IMR-90 (cell line): Measurements from ENCODE around the gene RHOBTB3. TPM values are rescaled to one million over a fixed set of nuclear protein-coding genes. Genes with fewer than 3 reads are reported as not detected.

ENCODE experiments used
- ATAC-seq: fragments of 200-7000 bp; cut with Tn5 transposase; 2 replicates; pipeline ENCODE4 v1.9.1; 2020; ENCODE audit warnings: low read depth, mild to moderate bottlenecking, moderate library complexity
- BruUV-seq: library from RNA; stranded (reverse); fragments of 400-500 nt; replicated peaks from 2 replicates; lab custom pipeline; 2021; lab: Mats Ljungman, UMichigan
- CTCF ChIA-PET: fragments of 300-600 bp; formaldehyde crosslinking; extraction: SDS; loops from one replicate; lab custom pipeline; 2021; ENCODE audit warnings: antibody characterized with exemption; lab: Yijun Ruan, JAX
- POLR2A ChIA-PET: fragments of 300-600 bp; sonication (Branson Sonifier 250); formaldehyde crosslinking; loops from one replicate; lab custom pipeline; 2022; ENCODE audit warnings: antibody characterized with exemption; ENCODE audit not compliant: unreplicated experiment; lab: Charles Lee
- DNase-seq: peaks from one replicate; pipeline ENCODE4 v3.0.0; 2013
- H2AFZ ChIP-seq: replicated peaks from 2 replicates; pipeline ENCODE3; 2013; ENCODE audit warnings: low read length, mild to moderate bottlenecking; ENCODE audit not compliant: poor library complexity
- H2AK5ac ChIP-seq: 2 replicates; pipeline ENCODE4 v1.6.1; 2013; ENCODE audit warnings: low read depth, low read length, inconsistent platforms
- H2AK9ac ChIP-seq: replicated peaks from 2 replicates; pipeline ENCODE3; 2013; ENCODE audit warnings: mild to moderate bottlenecking, low read depth, low read length, moderate library complexity; ENCODE audit not compliant: poor library complexity
- H2BK120ac ChIP-seq: 2 replicates; pipeline ENCODE4 v1.6.1; 2013; ENCODE audit warnings: low read depth, low read length, inconsistent platforms
- H2BK15ac ChIP-seq: 3 replicates; pipeline ENCODE4 v1.6.1; 2013; ENCODE audit warnings: low read depth, low read length, inconsistent platforms
- H2BK20ac ChIP-seq: 2 replicates; pipeline ENCODE4 v1.6.1; 2013; ENCODE audit warnings: low read depth, mild to moderate bottlenecking, inconsistent platforms, low read length, moderate library complexity
- H2BK5ac ChIP-seq: 2 replicates; pipeline ENCODE4 v1.6.1; 2013; ENCODE audit warnings: mild to moderate bottlenecking, low read depth, low read length, inconsistent platforms; ENCODE audit not compliant: poor library complexity, severe bottlenecking
- H3K14ac ChIP-seq: replicated peaks from 2 replicates; pipeline ENCODE4 v1.6.1; 2013; ENCODE audit warnings: low read depth, low read length, inconsistent platforms
- H3K18ac ChIP-seq: 2 replicates; pipeline ENCODE4 v1.6.1; 2013; ENCODE audit warnings: low read depth, low read length, control low read depth
- H3K23ac ChIP-seq: 2 replicates; pipeline ENCODE4 v1.6.1; 2013; ENCODE audit warnings: low read depth, low read length, inconsistent platforms
- H3K27ac ChIP-seq: 2 replicates; pipeline ENCODE4 v1.5.1; 2013; ENCODE audit warnings: mild to moderate bottlenecking, control low read depth, low read length; ENCODE audit not compliant: insufficient read depth
- H3K27me3 ChIP-seq: 2 replicates; pipeline ENCODE4 v1.6.1; 2013; ENCODE audit warnings: low read length; ENCODE audit not compliant: control insufficient read depth, insufficient read depth
- H3K36me3 ChIP-seq: 2 replicates; pipeline ENCODE4 v1.6.1; 2013; ENCODE audit warnings: low read length, mixed read lengths; ENCODE audit not compliant: control insufficient read depth, insufficient read depth
- H3K4ac ChIP-seq: 2 replicates; pipeline ENCODE4 v1.6.1; 2013; ENCODE audit warnings: low read depth, low read length, inconsistent platforms
- H3K4me1 ChIP-seq: 2 replicates; pipeline ENCODE4 v1.6.1; 2013; ENCODE audit warnings: low read length, mixed read lengths; ENCODE audit not compliant: control insufficient read depth, insufficient read depth
- H3K4me2 ChIP-seq: 2 replicates; pipeline ENCODE4 v1.6.1; 2013; ENCODE audit warnings: low read depth, mild to moderate bottlenecking, control low read depth, low read length, moderate library complexity
- H3K4me3 ChIP-seq: 2 replicates; pipeline ENCODE4 v1.5.1; 2013; ENCODE audit warnings: low read depth, mild to moderate bottlenecking, control low read depth, low read length, moderate library complexity; ENCODE audit not compliant: insufficient read depth
- H3K56ac ChIP-seq: 2 replicates; pipeline ENCODE4 v1.6.1; 2013; ENCODE audit warnings: low read length, inconsistent platforms; ENCODE audit not compliant: insufficient read depth; ENCODE audit errors: extremely low read depth
- H3K79me1 ChIP-seq, 2 experiments: 2 replicates each; pipeline ENCODE4 v1.6.1; 2013; ENCODE audit warnings: low read length in 2 of 2, inconsistent platforms in 1 of 2, low read depth in 1 of 2
- H3K9ac ChIP-seq: 2 replicates; pipeline ENCODE4 v1.6.1; 2013; ENCODE audit warnings: low read depth, low read length, control low read depth
- H3K9me1 ChIP-seq: 2 replicates; pipeline ENCODE4 v1.6.1; 2013; ENCODE audit warnings: low read length, inconsistent platforms; ENCODE audit not compliant: insufficient read depth
- H3K9me3 ChIP-seq: 2 replicates; pipeline ENCODE4 v1.6.1; 2013; ENCODE audit warnings: low read length; ENCODE audit not compliant: control insufficient read depth, insufficient read depth
- H4K20me1 ChIP-seq: 2 replicates; pipeline ENCODE4 v1.6.1; 2013; ENCODE audit warnings: low read length, inconsistent platforms; ENCODE audit not compliant: insufficient read depth
- H4K5ac ChIP-seq: 2 replicates; pipeline ENCODE4 v1.6.1; 2013; ENCODE audit warnings: mild to moderate bottlenecking, low read depth, low read length, control low read depth
- H4K8ac ChIP-seq, 2 experiments: 2 replicates each; pipeline ENCODE4 v1.6.1; 2013; ENCODE audit warnings: low read depth in 2 of 2, low read length in 2 of 2, control low read depth in 1 of 2, inconsistent platforms in 1 of 2
- H4K91ac ChIP-seq: 2 replicates; pipeline ENCODE4 v1.6.1; 2013; ENCODE audit warnings: low read depth, low read length, inconsistent platforms; ENCODE audit not compliant: insufficient read depth
- CHD1 ChIP-seq: IDR thresholded peaks from 2 replicates; pipeline ENCODE4 v1.6.1; 2012; ENCODE audit warnings: low read depth, low read length, improper control_type of control experiment
- FOS ChIP-seq: fragments of 150-350 bp; IDR thresholded peaks from 2 replicates; pipeline ENCODE4 v1.6.1; 2016; ENCODE audit warnings: low read depth, low read length
- MAFK ChIP-seq: IDR thresholded peaks from 2 replicates; pipeline ENCODE4 v1.6.1; 2012; ENCODE audit warnings: low read depth, low read length, improper control_type of control experiment
- MAZ ChIP-seq: IDR thresholded peaks from 2 replicates; pipeline ENCODE4 v1.6.1; 2012; ENCODE audit warnings: low read depth, mild to moderate bottlenecking, low read length, improper control_type of control experiment, moderate library complexity, borderline replicate concordance
- MXI1 ChIP-seq: IDR thresholded peaks from 2 replicates; pipeline ENCODE4 v1.6.1; 2012; ENCODE audit warnings: low read depth, mild to moderate bottlenecking, low read length, moderate library complexity, borderline replicate concordance
- RCOR1 ChIP-seq: IDR thresholded peaks from 2 replicates; pipeline ENCODE4 v1.6.1; 2012; ENCODE audit warnings: mild to moderate bottlenecking, low read length, improper control_type of control experiment; ENCODE audit not compliant: insufficient replicate concordance
- USF2 ChIP-seq: fragments of 150-350 bp; IDR thresholded peaks from 2 replicates; pipeline ENCODE4 v1.6.1; 2017; ENCODE audit warnings: mild to moderate bottlenecking, antibody characterized with exemption, low read length, low read depth
- WGBS, 2 experiments: methylation state at CpG; one replicate each; pipeline versions ENCODE4 v1.1.5 to v1.1.7; 2013; ENCODE audit warnings: missing lambda C conversion rate in 2 of 2; ENCODE audit not compliant: insufficient read length in 1 of 2; ENCODE audit errors: extremely low coverage in 2 of 2; 5-methylcytosine and 5-hydroxymethylcytosine counted together
- dilution Hi-C: fragments of 300-500 bp; cut with HindIII; formaldehyde crosslinking; loops from one replicate; pipeline ENCODE4 v1.14.3; 2018; ENCODE audit warnings: low sequenced_read_pairs; ENCODE audit not compliant: unreplicated experiment
- in situ Hi-C: fragments of 300-500 bp; cut with MboI; formaldehyde crosslinking; loops from 3 replicates; pipeline ENCODE4 v1.14.3; 2019; ENCODE audit warnings: low sequenced_read_pairs, inconsistent platforms, mixed read lengths
- intact Hi-C: fragments of 100-400 bp; cut with micrococcal nuclease; formaldehyde crosslinking; loops from 2 replicates; pipeline ENCODE4 v1.10.0; 2022
- polyA plus RNA-seq, 3 experiments: library from polyadenylated mRNA; depleted of rRNA; stranded (reverse); fragments of >200 nt; gene quantifications; 2 replicates each; pipeline ENCODE4 v1.2.3, GENCODE V29; 2012; ENCODE audit warnings: low replicate concordance in 1 of 3
- total RNA-seq: library from RNA; depleted of rRNA; stranded (reverse); fragments of >200 nt; gene quantifications from 2 replicates; pipeline ENCODE4 v1.2.3, GENCODE V29; 2012
- TF ChIP-seq, protein P1 (sequence below): conservative IDR thresholded peaks from 2 replicates; pipeline ENCODE4 v1.5.1; 2012; ENCODE audit warnings: mild to moderate bottlenecking, low read depth, low read length, improper control_type of control experiment

The RHOBTB3 gene
- total and polyA plus RNA-seq, 2 of the 4 experiments (the other 2 are of a cell fraction): 117 to 447 TPM

- intact Hi-C loops: loop anchor here (2.0 kb wide), 2 partner anchors 41 to 87 kb away; no protein-coding TSS in a partner anchor
- 0% methylated on average over 5 of the region's 19 CpGs; no CpG with 5 or more reads in 1 of the 2 experiments for WGBS, 2 experiments
- CTCF ChIA-PET: interaction anchor here (1.5 kb wide), 1 partner anchor 41 kb away, joined by 5 read pairs; no protein-coding TSS in a partner anchor
- H3K79me1 ChIP-seq: peaks cover 9 to 55% of the 10 kb centered on the region in 2 experiments; a peak in 2 of 4 replicates
- H4K5ac ChIP-seq: peak overlapping the region; percentile 32; the same call in 1 of the 2 replicates
- no peak for TF ChIP-seq MXI1
- no peak for TF ChIP-seq USF2
- TF ChIP-seq RCOR1: no peak
- TF ChIP-seq MAZ: no peak
- TF ChIP-seq MAFK: no peak
- TF ChIP-seq FOS: no peak
- TF ChIP-seq CHD1: no peak
- TF ChIP-seq, protein P1, sequence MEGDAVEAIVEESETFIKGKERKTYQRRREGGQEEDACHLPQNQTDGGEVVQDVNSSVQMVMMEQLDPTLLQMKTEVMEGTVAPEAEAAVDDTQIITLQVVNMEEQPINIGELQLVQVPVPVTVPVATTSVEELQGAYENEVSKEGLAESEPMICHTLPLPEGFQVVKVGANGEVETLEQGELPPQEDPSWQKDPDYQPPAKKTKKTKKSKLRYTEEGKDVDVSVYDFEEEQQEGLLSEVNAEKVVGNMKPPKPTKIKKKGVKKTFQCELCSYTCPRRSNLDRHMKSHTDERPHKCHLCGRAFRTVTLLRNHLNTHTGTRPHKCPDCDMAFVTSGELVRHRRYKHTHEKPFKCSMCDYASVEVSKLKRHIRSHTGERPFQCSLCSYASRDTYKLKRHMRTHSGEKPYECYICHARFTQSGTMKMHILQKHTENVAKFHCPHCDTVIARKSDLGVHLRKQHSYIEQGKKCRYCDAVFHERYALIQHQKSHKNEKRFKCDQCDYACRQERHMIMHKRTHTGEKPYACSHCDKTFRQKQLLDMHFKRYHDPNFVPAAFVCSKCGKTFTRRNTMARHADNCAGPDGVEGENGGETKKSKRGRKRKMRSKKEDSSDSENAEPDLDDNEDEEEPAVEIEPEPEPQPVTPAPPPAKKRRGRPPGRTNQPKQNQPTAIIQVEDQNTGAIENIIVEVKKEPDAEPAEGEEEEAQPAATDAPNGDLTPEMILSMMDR: no peak
- H4K91ac ChIP-seq: peak overlapping the region; percentile 88
- in situ Hi-C loops: loop anchor here (5.0 kb wide), 1 partner anchor 35 kb away; no protein-coding TSS in a partner anchor
- peak overlapping the region; percentile 71 for H2AK9ac ChIP-seq
- no peaks in the 10 kb centered on the region for H3K9me3 ChIP-seq
- H2AK5ac ChIP-seq: peak overlapping the region; percentile 41; the same call in 1 of the 2 replicates
- H3K4ac ChIP-seq: peak overlapping the region; percentile 76
- peaks cover 31% of the 10 kb centered on the region for H3K4me1 ChIP-seq
- POLR2A ChIA-PET: interaction anchor here (0.7 to 2.0 kb wide), 6 partner anchors 9 to 176 kb away, joined by 3 to 15 read pairs (median 6); partner anchors contain the start of genes RFESD and RHOBTB3
- peak overlapping the region; percentile 81 for H3K23ac ChIP-seq
- peak overlapping the region; percentile 98 for H3K9ac ChIP-seq
- H3K56ac ChIP-seq: peak overlapping the region; percentile 83
- H3K14ac ChIP-seq: peak overlapping the region; percentile 94
- H3K27me3 ChIP-seq: no peaks in the 10 kb centered on the region
- H2BK120ac ChIP-seq: peak overlapping the region; percentile 56
- H2BK5ac ChIP-seq: peak overlapping the region; percentile 98
- H3K27ac ChIP-seq: peak overlapping the region; percentile 96
- H4K8ac ChIP-seq: peak overlapping the region; percentile 3 to 80; a peak in 2 of 4 replicates
- peak overlapping the region; percentile 90 for H3K18ac ChIP-seq
- H4K20me1 ChIP-seq: peaks cover 36% of the 10 kb centered on the region
- H2BK20ac ChIP-seq: no peak overlapping the region; the same call in 1 of the 2 replicates
- peak overlapping the region; percentile 92 for H3K4me3 ChIP-seq
- peak overlapping the region; percentile 85 for H2AFZ ChIP-seq
- ATAC-seq (peak; percentile 34), DNase-seq (peak; percentile 25)
- H3K36me3 ChIP-seq: peaks cover 16% of the 10 kb centered on the region
- H2BK15ac ChIP-seq: peak overlapping the region; percentile 31; the same call in 1 of the 3 replicates
- peaks cover 24% of the 10 kb centered on the region for H3K9me1 ChIP-seq
- H3K4me2 ChIP-seq: peak overlapping the region; percentile 100
- dilution Hi-C loops: no loop called here
- no TSS peak for BruUV-seq
Measured at GRCh38 chr5:95822043-95822541, 91.0 kb downstream of the RHOBTB3 start.
